ENCODE measurements around the gene GTF2H4.
"Not testable (repeated sequence)": the region's sequence is repeated elsewhere in the genome, so short reads cannot be mapped to it uniquely, and the experiment has no call there.

The GTF2H4 gene

GRCh38 chr6:30901436-30901835, 6.6 kb upstream of the GTF2H4 start:
- H3K4me2 ChIP-seq (ENCODE audit: low read length), result no peak overlapping the region
- no peak overlapping the region for H4K12ac ChIP-seq (ENCODE audit: low read depth, low read length)
- no peak overlapping the region for H3K9ac ChIP-seq (ENCODE audit: low read length)
- H3K4ac ChIP-seq (ENCODE audit: low read depth, low read length), result no peak overlapping the region
- H2BK5ac ChIP-seq (ENCODE audit: low read depth, low read length, poor library complexity), result no peak overlapping the region
- no peaks in the 10 kb centered on the region for H3K9me3 ChIP-seq (ENCODE audit: insufficient read depth, low read depth, low read length)
- no peak overlapping the region for H3K4me3 ChIP-seq (ENCODE audit: low read depth, low read length)
- H4K91ac ChIP-seq (ENCODE audit: low read depth, low read length), result no peak overlapping the region
- no peak overlapping the region for H3K18ac ChIP-seq (ENCODE audit: low read length)
- H3K27me3 ChIP-seq (ENCODE audit: insufficient read depth, low read length), result no peaks in the 10 kb centered on the region
- H3K36me3 ChIP-seq (ENCODE audit: control insufficient read depth in 1 of 2, insufficient read depth in 2 of 2, low read length in 2 of 2), result peaks cover 33 to 36% of the 10 kb centered on the region in 2 experiments
- no peak overlapping the region for H2BK120ac ChIP-seq (ENCODE audit: insufficient read depth, low read length, poor library complexity)
- H3K79me2 ChIP-seq (ENCODE audit: control insufficient read depth, insufficient read depth, low read length, poor library complexity), result no peaks in the 10 kb centered on the region
- DNase-seq, result no peak
- no peak overlapping the region for H2AK5ac ChIP-seq (ENCODE audit: low read length)
- H3K14ac ChIP-seq (ENCODE audit: low read length), result no peak overlapping the region
- no peak overlapping the region for H2AFZ ChIP-seq (ENCODE audit: insufficient read depth, low read length, poor library complexity)
- H3K23ac ChIP-seq (ENCODE audit: low read length), result no peak overlapping the region
- no peak overlapping the region for H2BK12ac ChIP-seq (ENCODE audit: low read length)
- no peak overlapping the region for H4K8ac ChIP-seq (ENCODE audit: low read depth, low read length)
- H3K79me1 ChIP-seq (ENCODE audit: low read length), result no peaks in the 10 kb centered on the region
- no peaks in the 10 kb centered on the region for H3K4me1 ChIP-seq (ENCODE audit: control insufficient read depth in 1 of 2, insufficient read depth in 2 of 2, low read length in 2 of 2)
- no peak overlapping the region for H3K27ac ChIP-seq (ENCODE audit: low read depth, low read length)

- H2BK120ac ChIP-seq (ENCODE audit: insufficient read depth, low read length, poor library complexity); H3K79me2 ChIP-seq (ENCODE audit: control insufficient read depth, insufficient read depth, low read length, poor library complexity); H3K4me3 ChIP-seq (ENCODE audit: low read depth, low read length); H2AFZ ChIP-seq (ENCODE audit: insufficient read depth, low read length, poor library complexity); H3K79me1 ChIP-seq (ENCODE audit: low read length); H3K14ac ChIP-seq (ENCODE audit: low read length); H3K9ac ChIP-seq (ENCODE audit: low read length); H3K27ac ChIP-seq (ENCODE audit: low read depth, low read length); H2BK5ac ChIP-seq (ENCODE audit: low read depth, low read length, poor library complexity); H3K9me3 ChIP-seq (ENCODE audit: insufficient read depth, low read depth, low read length); H4K8ac ChIP-seq (ENCODE audit: low read depth, low read length); H2BK12ac ChIP-seq (ENCODE audit: low read length); H3K4me1 ChIP-seq (ENCODE audit: control insufficient read depth in 1 of 2, insufficient read depth in 2 of 2, low read length in 2 of 2); H4K91ac ChIP-seq (ENCODE audit: low read depth, low read length); H3K23ac ChIP-seq (ENCODE audit: low read length); H2AK5ac ChIP-seq (ENCODE audit: low read length); H3K27me3 ChIP-seq (ENCODE audit: insufficient read depth, low read length); H3K4me2 ChIP-seq (ENCODE audit: low read length); H3K4ac ChIP-seq (ENCODE audit: low read depth, low read length); H3K18ac ChIP-seq (ENCODE audit: low read length); DNase-seq; H4K12ac ChIP-seq (ENCODE audit: low read depth, low read length): not testable (repeated sequence)
- H3K36me3 ChIP-seq (ENCODE audit: control insufficient read depth in 1 of 2, insufficient read depth in 2 of 2, low read length in 2 of 2), result peaks cover 26 to 30% of the 10 kb centered on the region in 2 experiments
- WGBS (ENCODE audit: extremely low coverage, insufficient coverage, insufficient read length), result no CpG with 5 or more reads among the region's 9 CpGs
These were observed 5.8 kb upstream of the GTF2H4 start for GRCh38 chr6:30902196-30902595.

GRCh38 chr6:30902709-30903108, 5.3 kb upstream of the GTF2H4 start:
- Histone ChIP-seq H3K4ac (ENCODE audit: low read depth, low read length) (no peak overlapping the region), H3K27ac (ENCODE audit: low read depth, low read length) (no peak overlapping the region), H2BK12ac (ENCODE audit: low read length) (no peak overlapping the region), H3K9me3 (ENCODE audit: insufficient read depth, low read depth, low read length) (no peaks in the 10 kb centered on the region), H2AK5ac (ENCODE audit: low read length) (no peak overlapping the region), H3K14ac (ENCODE audit: low read length) (no peak overlapping the region), H3K4me1 (ENCODE audit: control insufficient read depth in 1 of 2, insufficient read depth in 2 of 2, low read length in 2 of 2) (no peaks in the 10 kb centered on the region), H4K91ac (ENCODE audit: low read depth, low read length) (no peak overlapping the region), H2AFZ (ENCODE audit: insufficient read depth, low read length, poor library complexity) (no peak overlapping the region), H3K23ac (ENCODE audit: low read length) (no peak overlapping the region), H3K79me1 (ENCODE audit: low read length) (no peaks in the 10 kb centered on the region), H4K12ac (ENCODE audit: low read depth, low read length) (no peak overlapping the region), H2BK5ac (ENCODE audit: low read depth, low read length, poor library complexity) (no peak overlapping the region), H3K79me2 (ENCODE audit: control insufficient read depth, insufficient read depth, low read length, poor library complexity) (no peaks in the 10 kb centered on the region), H2BK120ac (ENCODE audit: insufficient read depth, low read length, poor library complexity) (no peak overlapping the region), H3K27me3 (ENCODE audit: insufficient read depth, low read length) (no peaks in the 10 kb centered on the region), H4K8ac (ENCODE audit: low read depth, low read length) (no peak overlapping the region), H3K4me3 (ENCODE audit: low read depth, low read length) (peak overlapping the region; percentile 36), H3K36me3 (ENCODE audit: control insufficient read depth in 1 of 2, insufficient read depth in 2 of 2, low read length in 2 of 2) (peaks cover 21 to 24% of the 10 kb centered on the region in 2 experiments), H3K18ac (ENCODE audit: low read length) (no peak overlapping the region), H3K4me2 (ENCODE audit: low read length) (no peak overlapping the region), H3K9ac (ENCODE audit: low read length) (no peak overlapping the region)
- DNase-seq, result no peak
- WGBS (ENCODE audit: extremely low coverage, insufficient coverage, insufficient read length), result no CpG with 5 or more reads among the region's 5 CpGs

GRCh38 chr6:30903236-30903635, 4.8 kb upstream of the GTF2H4 start:
- Histone ChIP-seq H3K14ac (ENCODE audit: low read length) (no peak overlapping the region), H3K9ac (ENCODE audit: low read length) (no peak overlapping the region), H3K36me3 (ENCODE audit: control insufficient read depth in 1 of 2, insufficient read depth in 2 of 2, low read length in 2 of 2) (peaks cover 15 to 19% of the 10 kb centered on the region in 2 experiments), H3K4me1 (ENCODE audit: control insufficient read depth in 1 of 2, insufficient read depth in 2 of 2, low read length in 2 of 2) (no peaks in the 10 kb centered on the region), H4K91ac (ENCODE audit: low read depth, low read length) (no peak overlapping the region), H3K79me1 (ENCODE audit: low read length) (peaks cover 2% of the 10 kb centered on the region), H3K27me3 (ENCODE audit: insufficient read depth, low read length) (no peaks in the 10 kb centered on the region), H3K4me2 (ENCODE audit: low read length) (no peak overlapping the region), H2BK12ac (ENCODE audit: low read length) (no peak overlapping the region), H3K23ac (ENCODE audit: low read length) (no peak overlapping the region), H3K79me2 (ENCODE audit: control insufficient read depth, insufficient read depth, low read length, poor library complexity) (peaks cover 2% of the 10 kb centered on the region), H3K27ac (ENCODE audit: low read depth, low read length) (no peak overlapping the region), H2BK120ac (ENCODE audit: insufficient read depth, low read length, poor library complexity) (no peak overlapping the region), H3K18ac (ENCODE audit: low read length) (no peak overlapping the region), H4K8ac (ENCODE audit: low read depth, low read length) (no peak overlapping the region), H2AFZ (ENCODE audit: insufficient read depth, low read length, poor library complexity) (no peak overlapping the region), H3K4me3 (ENCODE audit: low read depth, low read length) (no peak overlapping the region), H2BK5ac (ENCODE audit: low read depth, low read length, poor library complexity) (no peak overlapping the region), H2AK5ac (ENCODE audit: low read length) (no peak overlapping the region), H4K12ac (ENCODE audit: low read depth, low read length) (no peak overlapping the region), H3K9me3 (ENCODE audit: insufficient read depth, low read depth, low read length) (no peaks in the 10 kb centered on the region), H3K4ac (ENCODE audit: low read depth, low read length) (no peak overlapping the region)
- DNase-seq, result no peak
- WGBS (ENCODE audit: extremely low coverage, insufficient coverage, insufficient read length), result no CpG with 5 or more reads among the region's 4 CpGs
